Neural progenitor cell (in vitro differentiated cells): ENCODE data around the gene RNH1. TPM values are rescaled to one million over a fixed set of nuclear protein-coding genes. Genes with fewer than 3 reads are reported as not detected.
A peak's percentile ranks its signal among the peaks of the same experiment; 100 is the strongest.

ENCODE experiments used
- DNase-seq: peaks from one replicate; pipeline ENCODE4 v3.0.0-alpha.2; 2016; ENCODE audit warnings: low spot score
- H2AFZ ChIP-seq: fragments of 200-600 bp; sonication (generic); replicated peaks from 2 replicates; pipeline ENCODE4 v1.6.1; 2016; ENCODE audit warnings: antibody characterized with exemption
- H3F3A ChIP-seq: fragments of 200-600 bp; sonication (generic); 2 replicates; pipeline ENCODE4 v1.6.1; 2016; ENCODE audit warnings: antibody characterized with exemption, low read depth
- H3K27ac ChIP-seq: fragments of 200-600 bp; sonication (generic); 2 replicates; pipeline ENCODE4 v1.5.1; 2016; ENCODE audit warnings: mild to moderate bottlenecking
- H3K27me3 ChIP-seq: fragments of 200-600 bp; sonication (generic); 2 replicates; pipeline ENCODE4 v1.6.1; 2016; ENCODE audit warnings: mild to moderate bottlenecking, moderate library complexity
- H3K36me3 ChIP-seq: fragments of 200-600 bp; sonication (generic); 2 replicates; pipeline ENCODE4 v1.5.1; 2016
- H3K4me1 ChIP-seq: fragments of 200-600 bp; sonication (generic); 2 replicates; pipeline ENCODE4 v1.6.1; 2016; ENCODE audit warnings: mixed run types
- H3K4me2 ChIP-seq: fragments of 200-600 bp; sonication (generic); 2 replicates; pipeline ENCODE4 v1.6.1; 2016
- H3K4me3 ChIP-seq: fragments of 200-600 bp; sonication (generic); 2 replicates; pipeline ENCODE4 v1.5.1; 2016
- H3K79me2 ChIP-seq: fragments of 200-600 bp; sonication (generic); 2 replicates; pipeline ENCODE4 v1.6.1; 2016; ENCODE audit warnings: low read depth
- H3K9ac ChIP-seq: fragments of 200-600 bp; sonication (generic); 2 replicates; pipeline ENCODE4 v1.6.1; 2016
- H3K9me3 ChIP-seq: fragments of 200-600 bp; sonication (generic); 2 replicates; pipeline ENCODE4 v1.5.1; 2016; ENCODE audit warnings: low read depth
- H4K20me1 ChIP-seq: fragments of 200-600 bp; sonication (generic); 2 replicates; pipeline ENCODE4 v1.6.1; 2016; ENCODE audit warnings: low read depth
- H3K27ac Mint-ChIP-seq: 3 replicates; pipeline ENCODE4 v1.8.0; 2021; ENCODE audit warnings: mixed read lengths
- H3K27me3 Mint-ChIP-seq: 2 replicates; pipeline ENCODE4 v1.8.0; 2022; ENCODE audit warnings: low read depth, mild to moderate bottlenecking, inconsistent platforms, moderate library complexity, mixed read lengths; ENCODE audit not compliant: insufficient read depth
- H3K36me3 Mint-ChIP-seq: 3 replicates; pipeline ENCODE4 v1.8.0; 2021; ENCODE audit warnings: mixed read lengths
- H3K4me1 Mint-ChIP-seq: 3 replicates; pipeline ENCODE4 v1.8.0; 2021; ENCODE audit warnings: mixed read lengths
- H3K4me3 Mint-ChIP-seq: 3 replicates; pipeline ENCODE4 v1.8.0; 2021; ENCODE audit warnings: mild to moderate bottlenecking, moderate library complexity, mixed read lengths
- H3K9me3 Mint-ChIP-seq: 3 replicates; pipeline ENCODE4 v1.8.0; 2020; ENCODE audit warnings: mixed read lengths
- CTCF ChIP-seq: fragments of 200-600 bp; sonication (generic); IDR thresholded peaks from 2 replicates; pipeline ENCODE4 v1.5.1; 2017; ENCODE audit warnings: antibody characterized with exemption, mild to moderate bottlenecking
- EZH2 ChIP-seq: fragments of 200-600 bp; sonication (generic); IDR thresholded peaks from 2 replicates; pipeline ENCODE4 v1.6.1; 2017; ENCODE audit warnings: antibody characterized with exemption, mild to moderate bottlenecking, moderate library complexity
- EZH2phosphoT487 ChIP-seq: fragments of 200-600 bp; sonication (generic); IDR thresholded peaks from 2 replicates; pipeline ENCODE4 v1.6.1; 2017; ENCODE audit warnings: antibody characterized with exemption
- total RNA-seq: library from RNA; depleted of rRNA; stranded (reverse); fragments of >200 nt; gene quantifications from 2 replicates; pipeline ENCODE4 v1.2.3, GENCODE V29; 2015; ENCODE audit warnings: low replicate concordance

RNH1 gene
- total RNA-seq, 1 donor from 2014 or later: 10.5 TPM

- H3K36me3 ChIP-seq: no peaks in the 10 kb centered on the region
- Mint-ChIP-seq H3K9me3 (no peaks in the 10 kb centered on the region), H3K27ac (no peak overlapping the region), H3K4me1 (peaks cover 5% of the 10 kb centered on the region), H3K4me3 (no peak overlapping the region), H3K27me3 (peaks cover 4% of the 10 kb centered on the region), H3K36me3 (peaks cover 2% of the 10 kb centered on the region)
- TF ChIP-seq EZH2 (no peak), EZH2phosphoT487 (no peak), CTCF (no peak)
- H3K27ac ChIP-seq: no peak overlapping the region
- H4K20me1 ChIP-seq: peaks cover 23% of the 10 kb centered on the region
- H3K79me2 ChIP-seq: peaks cover 13% of the 10 kb centered on the region
- no peak overlapping the region for H3K9ac ChIP-seq
- H3K4me2 ChIP-seq: no peak overlapping the region
- H3K9me3 ChIP-seq: no peaks in the 10 kb centered on the region
- H3K27me3 ChIP-seq: peaks cover 17% of the 10 kb centered on the region
- peaks cover 22% of the 10 kb centered on the region for H3F3A ChIP-seq
- H3K4me3 ChIP-seq: no peak overlapping the region
- H3K4me1 ChIP-seq: peaks cover 7% of the 10 kb centered on the region
- DNase-seq: no peak
- H2AFZ ChIP-seq: no peak overlapping the region
Observed at GRCh38 chr11:532527-532985, 25.5 kb upstream of the RNH1 start.

- H3F3A ChIP-seq: peaks cover 18% of the 10 kb centered on the region
- H4K20me1 ChIP-seq: peaks cover 23% of the 10 kb centered on the region
- H3K4me3 ChIP-seq: no peak overlapping the region
- Mint-ChIP-seq H3K4me3 (peak overlapping the region; percentile 60), H3K4me1 (peaks cover 5% of the 10 kb centered on the region), H3K27me3 (peaks cover 4% of the 10 kb centered on the region), H3K9me3 (no peaks in the 10 kb centered on the region), H3K27ac (no peak overlapping the region), H3K36me3 (peaks cover 2% of the 10 kb centered on the region)
- H3K79me2 ChIP-seq: peaks cover 13% of the 10 kb centered on the region
- DNase-seq: no peak
- H3K9ac ChIP-seq: no peak overlapping the region
- TF ChIP-seq EZH2phosphoT487 (no peak), CTCF (no peak), EZH2 (no peak)
- H3K9me3 ChIP-seq: no peaks in the 10 kb centered on the region
- no peak overlapping the region for H2AFZ ChIP-seq
- no peak overlapping the region for H3K27ac ChIP-seq
- H3K36me3 ChIP-seq: no peaks in the 10 kb centered on the region
- peaks cover 5% of the 10 kb centered on the region for H3K4me1 ChIP-seq
- peaks cover 12% of the 10 kb centered on the region for H3K27me3 ChIP-seq
- no peak overlapping the region for H3K4me2 ChIP-seq
Observed at GRCh38 chr11:531919-532526, 25.0 kb upstream of the RNH1 start.

- peaks cover 2% of the 10 kb centered on the region for H3K4me1 Mint-ChIP-seq
- no peaks in the 10 kb centered on the region for H3K9me3 ChIP-seq
- H3K4me3 Mint-ChIP-seq: no peak overlapping the region
- H3K9me3 Mint-ChIP-seq: no peaks in the 10 kb centered on the region
- peaks cover 23% of the 10 kb centered on the region for H4K20me1 ChIP-seq
- no peak overlapping the region for H3K9ac ChIP-seq
- no peak for TF ChIP-seq EZH2
- no peak for TF ChIP-seq CTCF
- TF ChIP-seq EZH2phosphoT487: no peak
- peaks cover 3% of the 10 kb centered on the region for H3K27me3 ChIP-seq
- peaks cover 5% of the 10 kb centered on the region for H3K4me1 ChIP-seq
- H3K27ac Mint-ChIP-seq: no peak overlapping the region
- H3K36me3 Mint-ChIP-seq: peaks cover 2% of the 10 kb centered on the region
- no peak for DNase-seq
- H3K27ac ChIP-seq: no peak overlapping the region
- H3F3A ChIP-seq: peaks cover 10% of the 10 kb centered on the region
- H2AFZ ChIP-seq: no peak overlapping the region
- peaks cover 13% of the 10 kb centered on the region for H3K79me2 ChIP-seq
- no peaks in the 10 kb centered on the region for H3K36me3 ChIP-seq
- H3K4me3 ChIP-seq: no peak overlapping the region
- H3K27me3 Mint-ChIP-seq: peaks cover 3% of the 10 kb centered on the region
- no peak overlapping the region for H3K4me2 ChIP-seq
Observed at GRCh38 chr11:530960-531831, 24.2 kb upstream of the RNH1 start.
